ENCODE data around the gene DENND2C.

The DENND2C gene

GRCh38 chr1:114609026-114609425 lies 60.8 kb downstream of the DENND2C start:
- TF ChIP-seq CTCF (IDR thresholded peaks at IDR 0.05; ENCODE audit: insufficient read depth, missing control alignments) = no peak
- DNase-seq (ENCODE audit: insufficient read length, low spot score) (no peak), FAIRE-seq (no peak)

- FAIRE-seq = no peak
- TF ChIP-seq CTCF (IDR thresholded peaks at IDR 0.05; ENCODE audit: insufficient read depth, missing control alignments) = no peak
Measured at GRCh38 chr1:114607223-114607622, 62.6 kb downstream of the DENND2C start.

GRCh38 chr1:114597949-114598348 lies 71.9 kb downstream of the DENND2C start:
- FAIRE-seq (no peak), DNase-seq (ENCODE audit: insufficient read length, low spot score) (no peak)
- TF ChIP-seq CTCF (IDR thresholded peaks at IDR 0.05; ENCODE audit: insufficient read depth, missing control alignments) = no peak

More at GRCh38 chr1:114607223-114607622, 62.6 kb downstream of the DENND2C start:
- no peak for DNase-seq (ENCODE audit: insufficient read length, low spot score)

- FAIRE-seq = no peak
- no peak for TF ChIP-seq CTCF (IDR thresholded peaks at IDR 0.05; ENCODE audit: insufficient read depth, missing control alignments)
Measured at GRCh38 chr1:114595602-114596001, 74.2 kb downstream of the DENND2C start.

GRCh38 chr1:114594046-114594445 lies 75.8 kb downstream of the DENND2C start:
- DNase-seq (ENCODE audit: insufficient read length, low spot score) = no peak
- TF ChIP-seq CTCF (IDR thresholded peaks at IDR 0.05; ENCODE audit: insufficient read depth, missing control alignments) = no peak
- FAIRE-seq = peak; percentile 73

More at GRCh38 chr1:114595602-114596001, 74.2 kb downstream of the DENND2C start:
- DNase-seq (ENCODE audit: insufficient read length, low spot score) = no peak

GRCh38 chr1:114589122-114589521 lies 80.7 kb downstream of the DENND2C start:
- no peak for DNase-seq (ENCODE audit: insufficient read length, low spot score)
- no peak for FAIRE-seq
- no peak for TF ChIP-seq CTCF (IDR thresholded peaks at IDR 0.05; ENCODE audit: insufficient read depth, missing control alignments)

GRCh38 chr1:114588196-114588689 lies 81.6 kb downstream of the DENND2C start:
- no peak for DNase-seq (ENCODE audit: insufficient read length, low spot score)
- no peak for FAIRE-seq
- no peak for TF ChIP-seq CTCF (IDR thresholded peaks at IDR 0.05; ENCODE audit: insufficient read depth, missing control alignments)

Measured in D721Med (cell line).